K562 (cell line): ENCODE data around the gene ECM1. TPM values are rescaled to one million over a fixed set of nuclear protein-coding genes. Genes with fewer than 3 reads are reported as not detected.

ENCODE experiments used
- microRNA-seq: library from miRNA; unstranded; fragments of <30 nt; microRNA quantifications from one replicate; pipeline ENCODE4, GENCODE V29; 2018; ENCODE audit warnings: borderline microRNAs expressed
- polyA plus RNA-seq, 8 experiments: library from polyadenylated mRNA; depleted of rRNA in 4 of 8; stranded (reverse) in 5 of 8; unstranded in 3 of 8; fragments of >200 nt; fragmentation: Nextera tagmentation in 2 of 8; fragmentation: Illumina TruSeq in 1 of 8; extraction: Ambion mirVana in 2 of 8; extraction: Trizol in 1 of 8; gene quantifications; 2 replicates each; pipeline versions ENCODE4 v1.2.1 to v1.2.3, GENCODE V29; 2011 to 2014; ENCODE audit warnings: inconsistent platforms in 1 of 8, missing spikeins in 1 of 8
- small RNA-seq: library from RNA; depleted of rRNA; stranded (forward); fragments of <200 nt; gene quantifications from one replicate; pipeline ENCODE3, GENCODE V24; 2014
- total RNA-seq, 7 experiments: library from RNA; depleted of rRNA in 6 of 7; stranded (reverse); fragments of >200 nt in 6 of 7; fragmentation: Illumina TruSeq in 2 of 7; extraction: Trizol in 2 of 7; gene quantifications; 2 replicates each; pipeline versions ENCODE4 v1.2.1 to v1.2.3, GENCODE V29; 2011 to 2021; ENCODE audit warnings: low replicate concordance in 1 of 7

The ECM1 gene
- total and polyA plus RNA-seq, 9 of the 15 experiments (the other 6 are each of a cell fraction or from before 2014, with no cell fraction given) = 6.6 to 52.2 (median 12.8) TPM

Small RNA genes within 50 kb of the gene (microRNA-seq; reads per million reads assigned to microRNA genes)
- gene MIR4257 (not detected), gene MIR6878 (not detected)

Small RNA genes within 50 kb of the gene (small RNA-seq; reads per million reads assigned to genes)
- gene MIR4257 = not detected

Other genes starting within 250 kb of the ECM1 start
Only the 7 nearest of the 13 such genes appear.
- 50.5 and 57.9 TPM in 2 replicates for gene PRPF3, start 186.6 kb upstream of the ECM1 start, total RNA-seq (2014; rRNA removed)
- gene PRPF3, start 186.6 kb upstream of the ECM1 start, total RNA-seq (2014; rRNA removed; fragmentation: Illumina TruSeq; extraction: Trizol) = 73.4 and 81.5 TPM in 2 replicates
- 80.0 and 84.4 TPM in 2 replicates for gene PRPF3, start 186.6 kb upstream of the ECM1 start, total RNA-seq (2015; rRNA removed; fragmentation: Illumina TruSeq; extraction: Trizol)
- 48.1 and 51.1 TPM in 2 replicates for gene PRPF3, start 186.6 kb upstream of the ECM1 start, total RNA-seq (2021)
- 38.1 and 41.7 TPM in 2 replicates for gene PRPF3, start 186.6 kb upstream of the ECM1 start, polyA plus RNA-seq (2011; rRNA removed)
- gene PRPF3, start 186.6 kb upstream of the ECM1 start, polyA plus RNA-seq (2014; fragmentation: Illumina TruSeq; extraction: Trizol) = 62.0 and 67.2 TPM in 2 replicates
- gene PRPF3, start 186.6 kb upstream of the ECM1 start, polyA plus RNA-seq (2014; fragmentation: Nextera tagmentation; extraction: Ambion mirVana) = 10 to 100 TPM; 26.4 to 70.9 TPM
- gene PRPF3, start 186.6 kb upstream of the ECM1 start, polyA plus RNA-seq (2014; rRNA removed) = 53.6 and 54.1 TPM in 2 replicates
- gene RPRD2, start 144.0 kb upstream of the ECM1 start, total RNA-seq (2014; rRNA removed) = 4.4 and 5.2 TPM in 2 replicates
- 7.7 and 8.9 TPM in 2 replicates for gene RPRD2, start 144.0 kb upstream of the ECM1 start, total RNA-seq (2014; rRNA removed; fragmentation: Illumina TruSeq; extraction: Trizol)
- 8.6 and 8.7 TPM in 2 replicates for gene RPRD2, start 144.0 kb upstream of the ECM1 start, total RNA-seq (2015; rRNA removed; fragmentation: Illumina TruSeq; extraction: Trizol)
- 19.8 and 21.6 TPM in 2 replicates for gene RPRD2, start 144.0 kb upstream of the ECM1 start, total RNA-seq (2021)
- gene RPRD2, start 144.0 kb upstream of the ECM1 start, polyA plus RNA-seq (2011; rRNA removed) = 6.1 and 11.4 TPM in 2 replicates
- gene RPRD2, start 144.0 kb upstream of the ECM1 start, polyA plus RNA-seq (2014; fragmentation: Illumina TruSeq; extraction: Trizol) = 18.3 and 21.3 TPM in 2 replicates
- gene RPRD2, start 144.0 kb upstream of the ECM1 start, polyA plus RNA-seq (2014; fragmentation: Nextera tagmentation; extraction: Ambion mirVana) = 1 to 10 TPM; 1.5 to 4.4 TPM
- 6.7 and 7.9 TPM in 2 replicates for gene RPRD2, start 144.0 kb upstream of the ECM1 start, polyA plus RNA-seq (2014; rRNA removed)
- 40.1 and 41.6 TPM in 2 replicates for gene TARS2, start 20.7 kb upstream of the ECM1 start, total RNA-seq (2014; rRNA removed)
- 27.5 and 30.3 TPM in 2 replicates for gene TARS2, start 20.7 kb upstream of the ECM1 start, total RNA-seq (2014; rRNA removed; fragmentation: Illumina TruSeq; extraction: Trizol)
- 28.2 TPM in 2 replicates for gene TARS2, start 20.7 kb upstream of the ECM1 start, total RNA-seq (2015; rRNA removed; fragmentation: Illumina TruSeq; extraction: Trizol)
- 37.1 and 39.4 TPM in 2 replicates for gene TARS2, start 20.7 kb upstream of the ECM1 start, total RNA-seq (2021)
- 46.7 and 54.5 TPM in 2 replicates for gene TARS2, start 20.7 kb upstream of the ECM1 start, polyA plus RNA-seq (2011; rRNA removed)
- gene TARS2, start 20.7 kb upstream of the ECM1 start, polyA plus RNA-seq (2014; fragmentation: Illumina TruSeq; extraction: Trizol) = 62.5 and 64.2 TPM in 2 replicates
- gene TARS2, start 20.7 kb upstream of the ECM1 start, polyA plus RNA-seq (2014; fragmentation: Nextera tagmentation; extraction: Ambion mirVana) = 10 to 100 TPM; 17.0 to 30.1 TPM
- 45.5 and 46.3 TPM in 2 replicates for gene TARS2, start 20.7 kb upstream of the ECM1 start, polyA plus RNA-seq (2014; rRNA removed)
- 0.33 and 1.8 TPM in 2 replicates for gene FALEC, start 7.6 kb downstream of the ECM1 start, total RNA-seq (2014; rRNA removed)
- gene FALEC, start 7.6 kb downstream of the ECM1 start, total RNA-seq (2014; rRNA removed; fragmentation: Illumina TruSeq; extraction: Trizol) = 0.38 TPM in 1 of 2 replicates, not detected in the other
- 0.45 TPM in 1 of 2 replicates, not detected in the other for gene FALEC, start 7.6 kb downstream of the ECM1 start, total RNA-seq (2015; rRNA removed; fragmentation: Illumina TruSeq; extraction: Trizol)
- 0.51 TPM in 1 of 2 replicates, not detected in the other for gene FALEC, start 7.6 kb downstream of the ECM1 start, total RNA-seq (2021)
- 0.15 and 0.53 TPM in 2 replicates for gene FALEC, start 7.6 kb downstream of the ECM1 start, polyA plus RNA-seq (2011; rRNA removed)
- gene FALEC, start 7.6 kb downstream of the ECM1 start, polyA plus RNA-seq (2014; fragmentation: Illumina TruSeq; extraction: Trizol) = not detected in 2 replicates
- not detected for gene FALEC, start 7.6 kb downstream of the ECM1 start, polyA plus RNA-seq (2014; fragmentation: Nextera tagmentation; extraction: Ambion mirVana)
- gene FALEC, start 7.6 kb downstream of the ECM1 start, polyA plus RNA-seq (2014; rRNA removed) = 0.56 and 0.73 TPM in 2 replicates
- 35.6 and 43.6 TPM in 2 replicates for gene ADAMTSL4, start 41.3 kb downstream of the ECM1 start, total RNA-seq (2014; rRNA removed)
- 18.8 and 20.3 TPM in 2 replicates for gene ADAMTSL4, start 41.3 kb downstream of the ECM1 start, total RNA-seq (2014; rRNA removed; fragmentation: Illumina TruSeq; extraction: Trizol)
- 22.8 and 25.5 TPM in 2 replicates for gene ADAMTSL4, start 41.3 kb downstream of the ECM1 start, total RNA-seq (2015; rRNA removed; fragmentation: Illumina TruSeq; extraction: Trizol)
- 163 and 212 TPM in 2 replicates for gene ADAMTSL4, start 41.3 kb downstream of the ECM1 start, total RNA-seq (2021)
- 53.8 and 132 TPM in 2 replicates for gene ADAMTSL4, start 41.3 kb downstream of the ECM1 start, polyA plus RNA-seq (2011; rRNA removed)
- gene ADAMTSL4, start 41.3 kb downstream of the ECM1 start, polyA plus RNA-seq (2014; fragmentation: Illumina TruSeq; extraction: Trizol) = 116 and 156 TPM in 2 replicates
- 10 to 100 TPM; 12.7 to 14.8 TPM for gene ADAMTSL4, start 41.3 kb downstream of the ECM1 start, polyA plus RNA-seq (2014; fragmentation: Nextera tagmentation; extraction: Ambion mirVana)
- 104 and 137 TPM in 2 replicates for gene ADAMTSL4, start 41.3 kb downstream of the ECM1 start, polyA plus RNA-seq (2014; rRNA removed)
- 129 and 138 TPM in 2 replicates for gene MCL1, start 71.5 kb downstream of the ECM1 start, total RNA-seq (2014; rRNA removed)
- 153 and 184 TPM in 2 replicates for gene MCL1, start 71.5 kb downstream of the ECM1 start, total RNA-seq (2014; rRNA removed; fragmentation: Illumina TruSeq; extraction: Trizol)
- 109 and 120 TPM in 2 replicates for gene MCL1, start 71.5 kb downstream of the ECM1 start, total RNA-seq (2015; rRNA removed; fragmentation: Illumina TruSeq; extraction: Trizol)
- 200 and 224 TPM in 2 replicates for gene MCL1, start 71.5 kb downstream of the ECM1 start, total RNA-seq (2021)
- gene MCL1, start 71.5 kb downstream of the ECM1 start, polyA plus RNA-seq (2011; rRNA removed) = 144 and 222 TPM in 2 replicates
- gene MCL1, start 71.5 kb downstream of the ECM1 start, polyA plus RNA-seq (2014; fragmentation: Illumina TruSeq; extraction: Trizol) = 147 and 158 TPM in 2 replicates
- 10 to 100 TPM; 27.1 to 31.0 TPM for gene MCL1, start 71.5 kb downstream of the ECM1 start, polyA plus RNA-seq (2014; fragmentation: Nextera tagmentation; extraction: Ambion mirVana)
- 131 and 143 TPM in 2 replicates for gene MCL1, start 71.5 kb downstream of the ECM1 start, polyA plus RNA-seq (2014; rRNA removed)
- 147 and 163 TPM in 2 replicates for gene ENSA, start 121.5 kb downstream of the ECM1 start, total RNA-seq (2014; rRNA removed)
- gene ENSA, start 121.5 kb downstream of the ECM1 start, total RNA-seq (2014; rRNA removed; fragmentation: Illumina TruSeq; extraction: Trizol) = 196 and 198 TPM in 2 replicates
- gene ENSA, start 121.5 kb downstream of the ECM1 start, total RNA-seq (2015; rRNA removed; fragmentation: Illumina TruSeq; extraction: Trizol) = 183 and 188 TPM in 2 replicates
- gene ENSA, start 121.5 kb downstream of the ECM1 start, total RNA-seq (2021) = 203 and 219 TPM in 2 replicates
- 133 and 156 TPM in 2 replicates for gene ENSA, start 121.5 kb downstream of the ECM1 start, polyA plus RNA-seq (2011; rRNA removed)
- gene ENSA, start 121.5 kb downstream of the ECM1 start, polyA plus RNA-seq (2014; fragmentation: Illumina TruSeq; extraction: Trizol) = 565 and 605 TPM in 2 replicates
- gene ENSA, start 121.5 kb downstream of the ECM1 start, polyA plus RNA-seq (2014; fragmentation: Nextera tagmentation; extraction: Ambion mirVana) = 10 to 100 TPM; 68.1 to 93.9 TPM
- gene ENSA, start 121.5 kb downstream of the ECM1 start, polyA plus RNA-seq (2014; rRNA removed) = 197 and 354 TPM in 2 replicates